ENCODE data around the gene HDAC9. TPM values are rescaled to one million over a fixed set of nuclear protein-coding genes. Genes with fewer than 3 reads are reported as not detected.

HDAC9 gene
- total and polyA plus RNA-seq, 12 donors, result 2.6 to 23.1 (median 7.5) TPM

- 73 to 89% (median 84%) methylated on average over 4 to 5 of the region's 5 CpGs for WGBS, 4 donors
- Histone ChIP-seq H3K27ac (no peak overlapping the region), H3K9me3 (replicated peaks in 1 of 3) (no peaks in the 10 kb centered on the region), H3K4me1 (replicated peaks in 1 of 2) (peaks cover 12 to 15% of the 10 kb centered on the region in 2 donors), H3K4me3 (no peak overlapping the region), H3K27me3 (no peaks in the 10 kb centered on the region), H3K36me3 (replicated peaks in 1 of 2) (no peaks in the 10 kb centered on the region)
- TF ChIP-seq CTCF (IDR thresholded peaks at IDR 0.05), result no peak
- no peak for TF ChIP-seq POLR2A (IDR thresholded peaks at IDR 0.05)
- intact Hi-C loops (cut with DNase I), result loop anchor here (5.0 to 10.0 kb wide), 3 partner anchors 62 to 305 kb away; no protein-coding TSS in a partner anchor
- DNase-seq, result no peak
Measured at GRCh38 chr7:18659746-18660145, 164.2 kb downstream of the HDAC9 start.

DNA sequence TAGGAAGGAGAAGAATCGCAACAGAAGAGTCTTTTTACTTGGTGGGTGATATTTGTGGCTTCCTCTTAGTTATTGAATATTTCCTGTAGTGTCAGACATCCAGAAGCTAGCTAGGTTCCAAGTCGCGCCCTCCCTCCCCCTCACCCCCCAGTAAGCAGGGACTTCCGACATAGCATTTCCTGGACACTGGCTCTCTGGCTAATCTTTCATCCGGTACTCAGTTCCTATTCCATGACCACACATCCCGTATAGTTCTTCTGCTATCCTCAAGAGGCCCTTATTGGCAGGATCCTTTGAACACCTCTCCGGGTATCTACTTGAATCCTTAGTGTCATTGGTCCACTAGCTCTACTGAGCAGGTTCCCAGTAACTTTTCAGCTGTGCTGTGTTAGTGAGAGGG lies 167.8 kb downstream of the HDAC9 start:
- Histone ChIP-seq H3K27ac (no peak overlapping the region), H3K4me3 (no peak overlapping the region), H3K27me3 (no peaks in the 10 kb centered on the region), H3K4me1 (replicated peaks in 1 of 2) (no peaks in the 10 kb centered on the region), H3K36me3 (replicated peaks in 1 of 2) (no peaks in the 10 kb centered on the region), H3K9me3 (replicated peaks in 1 of 3) (no peaks in the 10 kb centered on the region)
- peak in 4 of 7 donors; percentile 10 to 62 (median 26) for DNase-seq
- TF ChIP-seq CTCF (IDR thresholded peaks at IDR 0.05) (no peak), POLR2A (IDR thresholded peaks at IDR 0.05) (no peak)
- intact Hi-C loops (cut with DNase I), result loop anchor here (5.0 to 10.0 kb wide), 3 partner anchors 66 to 309 kb away; no protein-coding TSS in a partner anchor
- 73 to 80% (median 78%) methylated on average over 7 of the region's 7 CpGs for WGBS, 4 donors

- Histone ChIP-seq H3K4me3 (no peak overlapping the region), H3K4me1 (replicated peaks in 1 of 2) (no peaks in the 10 kb centered on the region), H3K9me3 (replicated peaks in 1 of 3) (peaks cover 0 to 5% (median 0%) of the 10 kb centered on the region in 3 donors), H3K27me3 (no peaks in the 10 kb centered on the region), H3K36me3 (replicated peaks in 1 of 2) (no peaks in the 10 kb centered on the region), H3K27ac (no peak overlapping the region)
- DNase-seq, result peak; percentile 74 to 91 (median 84)
- TF ChIP-seq CTCF (IDR thresholded peaks at IDR 0.05) (peak; percentile 68 to 94 (median 88)), POLR2A (IDR thresholded peaks at IDR 0.05) (no peak)
- intact Hi-C loops (cut with DNase I), result loop anchor here (10.0 kb wide), 2 partner anchors 71 to 311 kb away; no protein-coding TSS in a partner anchor
- WGBS, 4 donors, result 8 to 17% (median 12%) methylated on average over 4 of the region's 4 CpGs
Measured at GRCh38 chr7:18666107-18666728, 170.7 kb downstream of the HDAC9 start.

- no peak for DNase-seq
- Histone ChIP-seq H3K4me3 (no peak overlapping the region), H3K36me3 (replicated peaks in 1 of 2) (no peaks in the 10 kb centered on the region), H3K9me3 (replicated peaks in 1 of 3) (peaks cover 0 to 5% (median 0%) of the 10 kb centered on the region in 3 donors), H3K4me1 (replicated peaks in 1 of 2) (no peaks in the 10 kb centered on the region), H3K27ac (no peak overlapping the region), H3K27me3 (no peaks in the 10 kb centered on the region)
- intact Hi-C loops (cut with DNase I), result loop anchor here (10.0 kb wide), 2 partner anchors 73 to 313 kb away; no protein-coding TSS in a partner anchor
- 34 to 54% (median 45%) methylated on average over 1 of the region's 1 CpG for WGBS, 4 donors
- no peak for TF ChIP-seq POLR2A (IDR thresholded peaks at IDR 0.05)
Measured at GRCh38 chr7:18667466-18667865, 171.9 kb downstream of the HDAC9 start.

DNA sequence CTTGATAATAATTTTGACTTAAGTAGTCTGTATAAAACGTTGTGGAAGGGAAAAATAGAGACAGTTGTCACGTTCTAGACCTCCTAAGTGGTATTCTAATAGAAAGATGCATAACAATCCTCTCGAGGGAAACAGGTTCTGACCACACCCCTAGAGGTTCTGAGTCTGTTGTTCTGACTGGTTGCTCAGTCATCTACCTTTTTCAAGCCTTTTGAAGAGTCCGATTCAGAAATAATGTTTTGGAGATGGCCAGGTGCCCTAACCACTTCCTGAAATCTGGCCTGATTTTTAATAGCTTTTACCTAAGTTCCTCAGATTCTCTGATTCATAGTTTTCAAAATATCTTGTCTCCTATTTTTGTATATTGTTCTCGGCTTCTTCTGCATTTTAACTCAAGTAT lies 175.6 kb downstream of the HDAC9 start:
- H3K4me3 ChIP-seq, result no peak overlapping the region

More for the DNA sequence above, 175.6 kb downstream of the HDAC9 start:
- H3K27ac ChIP-seq, result no peak overlapping the region
- no peak for TF ChIP-seq CTCF (IDR thresholded peaks at IDR 0.05)
- no peak for TF ChIP-seq POLR2A (IDR thresholded peaks at IDR 0.05)
- H3K36me3 ChIP-seq (replicated peaks in 1 of 2), result no peaks in the 10 kb centered on the region
- H3K27me3 ChIP-seq, result no peaks in the 10 kb centered on the region
- WGBS, 4 donors, result 69 to 76% (median 72%) methylated on average over 5 of the region's 5 CpGs
- no peaks in the 10 kb centered on the region for H3K4me1 ChIP-seq (replicated peaks in 1 of 2)
- H3K9me3 ChIP-seq (replicated peaks in 1 of 3), result peaks cover 0 to 5% (median 0%) of the 10 kb centered on the region in 3 donors
- intact Hi-C loops (cut with DNase I), result no loop called here
- DNase-seq, result no peak

Data from adrenal gland (tissue), 12 donors.